Keratinocyte (primary cell): Measurements from ENCODE around the gene RNU6-7.

Experiments
- CTCF ChIP-seq, 3 experiments: IDR thresholded peaks in 1 of 3; conservative IDR thresholded peaks in 1 of 3; optimal IDR thresholded peaks in 1 of 3; 2 replicates in 2 of 3; 3 replicates in 1 of 3; pipeline versions ENCODE3 to v1.5.1; 2011; ENCODE audit warnings: low read length in 3 of 3, mild to moderate bottlenecking in 3 of 3, moderate library complexity in 2 of 3, control low read depth in 1 of 3, inconsistent platforms in 1 of 3; ENCODE audit not compliant: insufficient read depth in 2 of 3; ENCODE audit errors: extremely low read depth in 1 of 3
- EZH2 ChIP-seq: IDR thresholded peaks from one replicate; pipeline ENCODE4 v1.6.1; 2012; ENCODE audit warnings: inconsistent platforms, mild to moderate bottlenecking, low read length, moderate library complexity

- TF ChIP-seq CTCF (optimal IDR thresholded peaks at IDR 0.05 in 1 of 3, IDR thresholded peaks at IDR 0.05 in 1 of 3, conservative IDR thresholded peaks at IDR 0.05 in 1 of 3; ENCODE audit: extremely low read depth in 1 of 3, insufficient read depth in 2 of 3, low read length in 3 of 3) = no peak
- no peak for TF ChIP-seq EZH2
These were observed 541 bp upstream of the RNU6-7 start for GRCh38 chr14:32201193-32201815.
